Measurements from ENCODE around the gene CDC6.

DNA sequence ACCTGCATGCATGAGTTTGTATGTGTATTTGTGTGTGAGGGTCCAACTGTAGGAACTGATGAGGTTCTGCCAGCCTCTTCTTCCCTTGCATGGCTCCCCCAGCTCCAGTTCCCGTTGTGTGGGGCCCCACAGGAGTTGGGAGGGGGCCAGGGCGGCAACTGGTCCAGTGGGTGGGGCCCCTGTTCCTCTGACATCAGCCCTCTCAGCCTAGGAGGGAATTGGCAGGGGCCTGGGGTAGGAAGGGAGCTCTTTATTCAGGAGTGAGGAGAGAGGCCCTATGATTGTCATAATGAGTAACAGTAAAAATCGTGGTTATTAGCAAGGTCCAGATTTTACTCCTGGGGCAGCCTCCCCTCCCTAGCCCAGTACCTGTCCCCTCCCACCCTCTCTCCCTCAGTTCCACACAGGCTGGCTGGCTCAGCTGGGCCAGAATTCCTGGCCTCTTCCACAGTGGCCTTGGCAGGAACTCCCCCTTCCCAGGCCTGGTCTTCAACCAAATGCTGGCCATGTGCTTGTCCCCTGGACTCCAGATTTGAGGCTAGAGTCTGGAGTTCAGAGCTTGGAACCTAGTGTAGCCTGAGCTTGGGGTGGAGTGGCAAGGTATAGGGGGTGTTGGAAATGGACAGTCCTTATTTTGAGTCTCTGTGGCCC, 40.2 kb downstream of the CDC6 start:
- TF ChIP-seq POLR2A (IDR thresholded peaks at IDR 0.05; ENCODE audit: control extremely low read depth in 1 of 2, low read depth in 2 of 2, low read length in 2 of 2) (no peak), POLR2AphosphoS5 (IDR thresholded peaks at IDR 0.05; ENCODE audit: low read depth, low read length) (no peak), MAFK (IDR thresholded peaks at IDR 0.05; ENCODE audit: low read depth, low read length) (no peak)
